HG03575 (cell line): Measurements from ENCODE around the gene IL37.

Source experiments
- ATAC-seq: cut with Tn5 transposase; IDR thresholded peaks from one replicate; pipeline ENCODE4 v1.9.1; 2021; ENCODE audit not compliant: unreplicated experiment, insufficient number of reproducible peaks, low FRiP score; ENCODE audit errors: extremely low read depth

Gene IL37, protein sequence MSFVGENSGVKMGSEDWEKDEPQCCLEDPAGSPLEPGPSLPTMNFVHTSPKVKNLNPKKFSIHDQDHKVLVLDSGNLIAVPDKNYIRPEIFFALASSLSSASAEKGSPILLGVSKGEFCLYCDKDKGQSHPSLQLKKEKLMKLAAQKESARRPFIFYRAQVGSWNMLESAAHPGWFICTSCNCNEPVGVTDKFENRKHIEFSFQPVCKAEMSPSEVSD

DNA sequence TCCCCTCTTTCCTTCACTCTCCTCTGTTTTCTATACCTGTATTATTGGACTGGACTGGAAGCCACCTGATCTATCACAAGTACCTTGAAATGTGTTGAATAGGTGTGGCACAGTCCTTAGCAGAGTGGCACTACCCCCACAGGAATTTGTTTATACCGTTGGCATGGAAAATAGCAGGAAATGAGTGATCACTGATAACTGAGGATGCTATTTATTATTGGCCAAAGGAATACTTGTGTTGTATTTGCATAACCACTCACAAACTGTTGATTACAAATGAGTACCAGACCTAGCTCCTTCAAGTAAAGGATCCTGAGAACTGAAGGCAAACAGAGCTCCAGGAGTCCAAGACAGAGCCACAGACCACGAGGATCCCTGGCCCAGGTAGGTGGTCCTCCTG is at the start of gene IL37:
Gene IL37 (plus strand): TSS at position 301 of the 400 bp plus-strand sequence. CDS start 1,848 bp downstream, outside the sequence.
- ATAC-seq, result no peak

DNA sequence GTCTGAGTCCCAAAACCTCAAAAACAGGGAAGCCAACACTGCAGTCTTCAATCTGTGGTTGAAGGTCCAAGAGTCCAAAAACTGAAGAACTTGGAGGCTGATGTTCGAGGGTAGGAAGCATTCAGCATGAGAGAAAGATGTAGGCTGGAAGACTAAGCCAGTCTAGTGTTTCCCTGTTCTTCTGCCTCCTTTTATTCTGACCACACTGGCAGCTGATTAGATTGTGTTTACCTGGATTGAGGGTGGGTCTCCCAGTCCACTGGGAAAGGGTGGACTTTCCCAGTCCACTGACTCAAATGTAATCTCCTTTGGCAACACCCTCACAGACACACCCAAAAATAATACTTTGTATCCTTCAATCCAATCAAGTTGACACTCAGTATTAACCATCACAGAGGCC is 46.9 kb upstream of the IL37 start:
- no peak for ATAC-seq

DNA sequence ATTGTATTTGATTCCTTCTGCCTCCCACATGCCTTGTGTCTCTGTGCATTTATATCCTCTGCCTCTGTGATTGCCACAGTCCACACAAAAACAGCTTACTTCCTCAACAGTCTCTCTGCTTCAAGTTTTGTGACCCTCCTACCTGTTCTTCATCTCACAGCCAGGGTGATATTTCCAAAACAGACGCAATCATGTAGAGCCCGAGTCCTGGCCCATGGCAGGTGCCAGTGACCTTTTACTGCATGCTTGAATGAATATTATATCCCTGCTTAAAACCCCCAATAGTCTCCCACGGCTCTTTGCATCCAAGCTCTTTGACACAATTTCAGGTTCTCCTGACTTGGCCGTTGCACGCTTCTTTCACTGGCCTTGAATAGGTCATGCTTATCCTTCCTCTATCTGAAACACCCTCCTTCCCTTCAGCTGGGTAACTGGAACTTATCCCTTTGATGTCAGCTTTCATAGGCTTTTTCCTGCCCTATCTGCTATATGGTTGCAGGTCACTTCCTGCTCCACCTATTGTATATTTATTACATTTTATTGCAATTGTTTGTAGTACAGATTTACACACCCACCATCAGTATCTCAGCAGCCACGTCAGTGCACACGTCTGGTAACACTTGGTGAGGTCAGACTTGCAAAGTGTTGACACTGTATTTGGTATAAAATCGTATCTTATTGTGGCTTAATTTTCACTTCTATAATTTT is 44.7 kb upstream of the IL37 start:
- no peak for ATAC-seq

DNA sequence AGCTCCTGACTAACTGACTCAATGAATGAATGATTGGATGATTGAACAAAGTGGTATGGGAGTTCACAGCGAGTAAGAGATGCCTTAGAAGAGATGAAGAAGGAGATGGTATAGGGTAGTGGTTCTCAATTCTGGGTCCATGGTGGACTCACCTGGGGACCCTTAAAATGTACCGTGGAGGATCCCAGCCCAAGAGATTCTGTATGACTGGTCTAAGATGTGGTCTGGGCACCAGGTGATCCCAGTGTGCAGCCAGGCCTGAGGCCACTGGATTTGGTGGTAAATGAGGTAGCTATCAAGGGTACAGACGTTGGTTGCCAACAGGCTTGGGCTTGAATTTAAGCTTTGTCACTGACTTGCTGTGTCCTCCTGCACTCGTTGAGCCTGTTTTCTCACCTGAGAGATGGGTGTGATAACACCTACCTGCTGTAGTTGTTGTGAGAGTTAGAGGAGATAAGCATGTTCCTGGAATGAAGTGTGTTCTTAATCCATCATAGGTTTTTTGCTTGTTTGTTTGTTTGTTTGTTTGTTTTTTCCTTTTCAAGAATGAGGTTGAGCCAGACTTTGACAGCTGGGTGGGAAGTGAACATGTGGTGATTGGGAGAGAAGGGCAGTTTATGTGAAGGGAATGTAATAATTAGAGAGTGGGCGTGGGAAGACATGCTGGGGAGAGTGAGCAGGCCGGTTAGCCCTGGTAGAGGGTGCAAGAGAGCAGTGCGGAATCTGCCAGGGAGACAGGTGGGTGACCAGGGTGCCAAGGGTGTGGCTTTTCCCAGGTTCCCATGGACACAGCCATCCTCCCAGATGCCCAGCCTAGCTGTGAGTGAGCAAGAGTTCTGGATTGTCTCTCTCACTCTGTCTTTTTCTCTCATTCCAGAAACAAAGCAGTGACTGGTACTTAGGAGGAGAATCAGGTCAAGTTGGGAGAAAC is 43.0 kb upstream of the IL37 start:
- ATAC-seq, result no peak

DNA sequence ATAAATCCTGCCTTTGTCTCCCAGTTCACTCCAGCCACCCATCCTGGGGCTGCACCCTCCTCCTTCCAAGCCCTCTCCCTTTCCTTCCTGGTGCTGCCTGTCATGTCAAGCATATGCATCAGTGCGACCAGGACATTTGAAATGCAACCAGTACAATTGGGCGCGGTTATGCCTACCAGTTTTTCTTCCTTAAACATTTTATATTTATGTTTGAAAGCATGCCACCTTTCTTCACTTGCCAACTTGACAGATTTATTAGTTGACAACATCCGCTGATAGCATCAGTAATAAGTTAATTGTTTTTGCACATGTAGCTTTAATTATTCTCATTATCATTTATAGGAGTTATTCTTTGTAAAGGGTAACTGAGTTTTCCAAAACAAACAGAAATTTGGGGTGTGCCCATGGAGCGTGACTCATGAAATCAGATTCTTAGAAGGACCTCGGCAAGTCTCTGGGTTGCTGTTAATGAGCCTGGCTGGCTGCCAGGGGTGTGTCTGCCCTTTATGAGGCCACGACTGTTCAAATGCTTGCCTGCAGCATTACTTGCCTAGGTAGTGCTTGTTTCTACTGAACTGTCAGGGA is 41.6 kb upstream of the IL37 start:
- ATAC-seq, result no peak

DNA sequence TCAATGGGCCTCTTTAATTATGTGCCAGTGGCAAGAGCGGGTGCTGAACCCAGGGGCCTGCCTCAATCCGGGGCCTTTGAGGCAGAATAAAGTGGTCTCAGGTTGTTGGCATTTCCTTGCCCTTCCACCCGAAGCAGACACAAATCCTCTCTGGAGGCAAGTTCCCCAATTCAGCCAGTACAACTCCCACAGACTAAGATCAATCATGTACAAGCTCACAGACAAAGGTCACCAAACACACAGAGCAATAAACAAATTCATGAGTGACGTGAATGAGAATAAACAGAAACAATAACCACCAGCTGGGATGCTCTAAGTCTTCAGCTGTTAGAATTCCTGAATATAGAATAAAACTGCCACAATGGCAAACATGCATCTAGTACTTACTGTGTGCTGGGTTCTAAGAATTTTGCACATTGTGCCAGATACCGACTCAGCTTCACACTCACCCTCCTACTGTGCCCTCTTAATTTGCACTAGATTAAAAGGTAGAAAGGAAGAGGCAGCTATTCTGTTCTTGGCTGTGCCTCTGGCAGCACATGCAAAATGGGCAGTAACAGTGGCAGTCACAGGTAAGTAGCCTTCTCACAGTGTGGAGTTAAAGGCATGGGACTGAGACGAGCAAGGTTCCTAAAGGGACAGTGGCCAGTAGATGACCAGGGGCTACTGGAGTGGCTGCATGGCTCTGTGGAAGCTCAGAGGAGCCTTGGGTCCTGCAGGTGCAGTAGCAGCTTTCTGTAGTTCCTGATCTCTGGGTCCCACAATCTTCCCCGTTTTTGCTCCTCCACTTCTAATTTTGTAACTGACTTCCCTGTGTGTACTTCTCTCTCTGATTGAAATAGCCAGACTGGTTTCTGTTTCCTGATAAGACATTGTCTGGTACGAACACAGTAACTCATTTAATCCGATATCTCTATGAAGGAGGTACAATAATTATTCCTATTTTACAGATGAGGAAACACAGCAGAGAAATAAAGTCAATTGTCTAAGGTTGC is 39.8 kb upstream of the IL37 start:
- no peak for ATAC-seq

DNA sequence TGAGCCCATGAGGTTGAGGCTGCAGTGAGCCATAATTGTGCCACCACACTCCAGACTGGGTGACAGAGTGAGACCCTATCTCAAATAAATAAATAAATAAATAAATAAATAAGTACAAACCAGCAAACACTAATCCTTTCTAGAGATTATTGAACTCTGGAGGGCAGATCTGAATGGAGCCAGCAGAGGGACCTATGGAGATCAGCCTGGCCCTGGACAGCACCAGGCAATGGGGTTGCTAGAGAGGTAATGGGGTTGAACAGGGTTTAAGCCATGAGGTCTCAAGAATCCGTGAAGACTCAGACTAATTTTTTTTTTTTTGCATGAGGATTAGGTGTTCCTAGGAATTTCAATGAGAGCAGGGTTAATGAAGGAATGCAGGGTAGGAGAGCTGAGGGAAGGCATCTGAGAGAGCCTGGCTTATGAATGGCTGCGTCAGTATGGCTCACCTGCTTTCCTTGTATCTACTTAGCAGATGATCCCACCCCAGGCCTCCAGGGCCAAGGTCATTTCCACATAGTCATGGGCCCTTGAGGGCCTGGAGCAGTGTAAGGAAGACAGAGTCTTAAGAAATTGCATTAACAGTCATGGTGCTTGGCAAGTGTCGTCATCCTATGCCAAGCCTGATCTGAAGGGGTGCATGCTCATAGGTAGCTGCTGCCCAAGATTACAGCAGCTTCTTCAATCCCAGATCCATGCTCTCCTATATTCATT is 34.6 kb upstream of the IL37 start:
- ATAC-seq, result no peak

DNA sequence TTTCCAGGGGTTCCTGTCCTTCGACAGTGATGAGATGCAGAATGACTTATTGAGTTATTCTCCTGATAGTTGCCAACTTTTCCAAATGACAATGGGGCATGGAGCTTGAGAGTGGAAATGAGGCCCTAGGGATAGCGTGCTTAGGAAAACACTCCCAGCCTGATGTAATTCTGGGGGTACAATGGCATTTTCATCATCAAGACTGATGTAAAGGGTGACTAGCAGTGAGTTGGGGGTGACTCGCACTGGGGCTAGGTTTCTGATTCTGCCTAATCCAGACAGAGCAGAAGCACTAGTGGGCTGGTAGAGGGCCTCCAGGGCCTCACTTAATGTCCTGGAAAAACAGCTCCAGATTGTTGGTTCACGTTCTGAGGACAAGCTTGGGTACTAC is 34.0 kb upstream of the IL37 start:
- ATAC-seq, result no peak

DNA sequence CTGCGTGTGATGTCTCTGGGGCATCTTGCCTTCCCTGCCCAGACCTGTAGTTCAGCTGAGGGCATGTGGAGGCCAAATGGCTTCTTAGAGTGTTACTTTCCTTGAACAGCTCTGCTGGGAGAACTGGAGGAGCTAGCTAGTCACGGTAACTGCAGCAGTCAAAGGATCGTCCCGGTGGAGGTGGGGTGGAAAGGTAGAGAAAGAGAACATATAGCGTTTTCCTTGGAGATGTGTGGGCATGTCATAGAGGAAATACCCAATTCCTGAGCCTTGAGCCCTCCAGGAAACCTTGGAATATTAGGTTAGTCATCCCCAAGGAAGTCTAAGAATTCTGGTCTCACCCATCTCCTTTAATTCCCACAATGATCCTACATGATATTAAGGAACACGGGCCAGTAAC is 33.5 kb upstream of the IL37 start:
- ATAC-seq, result no peak

DNA sequence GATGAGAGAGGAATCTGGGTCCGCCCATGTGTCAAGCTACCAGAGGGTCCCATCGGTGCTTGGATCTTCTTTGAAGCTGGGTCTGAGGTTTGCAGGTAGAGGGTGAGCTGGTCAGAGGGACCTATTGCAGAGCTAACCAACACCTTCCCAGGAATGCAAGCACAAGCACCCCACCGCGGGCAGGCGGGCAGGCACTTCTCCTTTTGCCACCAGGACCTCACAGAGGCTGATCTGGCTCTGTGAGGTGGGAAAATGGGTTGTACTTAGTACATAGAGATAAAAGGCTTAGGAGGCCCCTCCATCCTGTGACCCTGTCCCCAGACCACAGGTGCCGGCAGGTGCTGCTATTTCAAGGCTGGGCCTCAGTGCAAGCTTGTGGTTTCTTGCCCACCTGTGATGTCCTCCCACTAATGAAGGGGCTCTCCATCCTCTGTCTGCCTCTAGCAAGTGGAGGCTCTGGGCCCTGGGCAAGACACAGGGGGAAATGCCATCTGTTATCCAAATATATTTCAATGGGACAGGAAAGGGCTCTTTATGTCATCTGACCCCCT is 31.4 kb upstream of the IL37 start:
- ATAC-seq, result no peak

DNA sequence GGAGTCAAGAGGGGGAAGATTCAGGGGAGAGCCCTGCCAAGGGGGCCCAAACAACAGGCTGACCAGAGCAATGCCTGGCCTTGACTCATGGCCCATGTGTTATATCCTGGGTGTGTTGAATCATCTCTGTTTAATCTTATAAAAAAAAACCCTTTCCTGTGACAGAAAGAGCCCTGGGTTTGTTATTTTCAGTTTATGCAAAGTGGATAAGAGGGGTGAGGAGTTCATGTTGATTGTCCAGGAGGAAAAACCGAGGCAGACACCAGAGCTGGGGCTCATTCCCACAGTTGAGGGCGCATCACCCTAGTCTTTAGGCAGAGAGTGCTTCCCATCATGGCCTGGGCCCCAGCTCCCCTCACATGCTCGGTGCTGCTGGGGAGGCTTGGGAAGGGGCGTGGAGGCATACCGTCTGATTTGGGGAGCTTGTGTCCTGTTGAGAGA is 30.9 kb upstream of the IL37 start:
- no peak for ATAC-seq

DNA sequence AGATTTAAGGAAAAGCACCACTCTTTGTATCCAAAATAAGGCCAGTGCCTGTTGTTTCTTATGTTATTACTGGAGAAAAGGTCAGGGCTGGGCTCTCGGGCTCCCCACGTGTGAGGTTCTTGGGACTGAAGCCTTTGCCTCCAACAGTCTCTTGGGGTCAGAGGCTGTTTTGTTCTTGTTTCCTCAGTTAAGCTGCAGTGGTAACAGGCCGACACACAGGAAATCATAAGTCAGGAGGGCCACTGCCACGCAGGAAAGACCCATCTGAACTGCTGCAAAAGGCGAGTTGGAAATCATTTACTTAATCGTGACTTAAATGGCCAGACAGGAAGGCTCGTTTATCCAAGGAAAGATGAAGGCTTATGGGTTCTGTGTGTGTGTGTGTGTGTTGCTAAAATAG is 30.3 kb upstream of the IL37 start:
- no peak for ATAC-seq

DNA sequence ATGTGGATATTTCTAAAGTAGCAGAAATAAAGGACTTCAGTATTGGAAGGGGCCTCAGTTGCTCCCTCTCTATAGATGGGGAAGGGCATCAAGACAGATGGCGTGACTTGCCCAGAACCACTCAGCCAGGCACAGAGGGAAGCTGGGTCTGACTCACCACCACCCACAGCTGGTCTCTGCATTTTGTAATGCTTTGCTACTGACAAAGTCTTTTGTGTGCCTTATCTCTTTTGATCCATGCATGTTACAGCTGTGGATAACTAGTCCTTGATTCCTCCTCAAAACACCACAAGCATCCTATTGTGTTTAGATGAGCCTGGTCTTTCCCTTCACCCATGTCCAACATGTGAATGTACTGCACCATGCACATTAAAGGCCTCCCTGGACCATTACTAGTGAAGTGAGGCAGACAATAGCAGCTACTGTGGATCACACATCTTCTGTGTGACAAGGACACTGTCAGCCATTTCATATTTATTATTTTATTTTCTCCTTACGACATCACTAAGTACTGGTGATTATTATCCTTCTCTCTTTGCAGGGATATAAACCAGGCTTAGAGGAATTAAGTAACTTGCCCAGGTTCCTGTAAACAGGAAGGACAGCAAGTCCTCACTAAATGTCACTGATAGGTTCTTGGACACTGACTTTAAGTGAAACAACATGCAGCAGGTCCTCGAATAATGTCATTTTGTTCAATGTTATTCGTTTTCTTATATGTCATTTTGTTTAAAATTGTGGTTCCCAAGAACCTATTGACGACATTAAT is 29.6 kb upstream of the IL37 start:
- ATAC-seq, result no peak

DNA sequence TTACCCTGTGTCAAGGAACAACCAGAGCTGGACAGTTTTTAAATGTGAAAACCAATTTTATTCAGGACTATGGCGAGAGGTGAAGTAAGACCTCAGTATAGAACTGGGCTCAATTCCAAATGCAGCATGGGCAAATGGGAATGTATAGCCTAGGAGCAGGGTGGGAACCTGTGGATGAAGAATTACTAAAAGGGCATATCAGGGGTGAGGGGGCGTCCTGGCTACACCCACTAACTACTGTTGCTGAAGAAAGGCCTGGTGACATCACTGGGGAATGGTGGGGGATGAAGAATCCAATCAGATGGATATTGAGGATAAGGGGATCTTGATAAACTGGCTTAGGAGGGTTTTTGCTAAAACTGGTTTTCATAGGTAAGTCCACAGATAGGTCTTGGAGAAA is 27.3 kb upstream of the IL37 start:
- no peak for ATAC-seq

DNA sequence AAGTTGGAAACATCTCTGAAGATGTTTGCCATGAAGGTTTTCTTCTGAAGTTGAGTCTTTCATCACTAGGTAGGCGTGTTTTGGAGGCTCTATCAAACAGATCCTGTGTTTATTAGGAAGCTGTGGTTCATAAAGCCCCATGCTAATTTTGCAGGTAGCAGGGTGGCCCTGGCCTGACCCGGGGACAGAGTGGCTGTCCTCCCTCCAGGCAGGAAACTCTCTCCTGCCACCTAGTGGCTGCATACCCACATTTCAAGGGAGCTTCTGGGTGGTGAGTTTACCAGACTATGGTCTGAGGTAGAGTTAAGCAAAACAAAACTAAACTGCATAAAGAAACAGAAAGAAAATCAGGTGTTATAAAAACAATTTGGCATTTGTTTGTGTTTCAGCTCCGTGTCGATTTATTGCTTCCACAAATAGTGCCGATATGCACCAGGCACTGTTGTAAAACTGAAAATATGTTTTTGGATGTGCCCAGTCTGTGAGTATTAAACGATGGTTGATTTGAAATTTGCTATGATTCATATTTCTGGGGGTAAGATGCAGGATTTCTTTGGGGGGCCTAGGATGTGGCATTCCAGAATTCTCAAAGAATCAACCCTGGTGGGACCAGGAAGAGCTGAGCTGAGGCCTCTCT is 26.0 kb upstream of the IL37 start:
- no peak for ATAC-seq

DNA sequence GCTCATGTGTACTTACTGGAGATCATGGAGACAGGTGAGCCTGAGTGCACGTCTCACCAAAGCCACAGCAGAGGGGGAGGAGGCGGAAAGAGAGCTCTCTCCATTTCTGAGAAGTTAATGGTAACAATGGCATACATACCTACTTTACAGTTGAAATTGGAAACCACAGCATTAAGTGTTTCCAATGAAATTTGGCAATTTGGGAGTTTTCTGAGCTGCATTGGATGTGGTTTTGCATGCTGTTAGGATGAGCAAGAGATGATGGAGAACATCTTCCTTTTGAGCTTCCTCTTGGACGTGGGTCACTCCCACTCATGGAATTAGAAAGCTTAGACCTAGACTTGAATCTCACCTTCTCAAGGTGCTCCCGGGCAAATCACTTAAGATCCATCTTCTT is 25.5 kb upstream of the IL37 start:
- ATAC-seq, result no peak
